Renal cortical epithelial cell (primary cell): ENCODE data around the gene BBS9. TPM values are rescaled to one million over a fixed set of nuclear protein-coding genes. Genes with fewer than 3 reads are reported as not detected.

Experiments
- DNase-seq: peaks from one replicate; pipeline ENCODE4 v3.0.0-alpha.2; 2011; ENCODE audit warnings: low read depth
- total RNA-seq: library from RNA; depleted of rRNA; stranded (reverse); fragments of >200 nt; gene quantifications from 2 replicates; pipeline ENCODE4 v1.2.3, GENCODE V29; 2014

Gene BBS9
- total RNA-seq, 1 donor from 2014 or later = 23.7 TPM

GRCh38 chr7:33127085-33127484 lies 2.3 kb upstream of the BBS9 start:
- no peak for DNase-seq

GRCh38 chr7:33128631-33128989 lies 754 bp upstream of the BBS9 start:
- no peak for DNase-seq

- DNase-seq = no peak
These were observed 416 bp downstream of the BBS9 start for GRCh38 chr7:33129806-33130153.

- DNase-seq = no peak
These were observed 820 bp downstream of the BBS9 start for GRCh38 chr7:33130184-33130583.

GRCh38 chr7:33137103-33137502 lies 7.7 kb downstream of the BBS9 start:
- no peak for DNase-seq

- no peak for DNase-seq
These were observed 13.2 kb downstream of the BBS9 start for GRCh38 chr7:33142585-33142984.

GRCh38 chr7:33143996-33144718 lies 14.8 kb downstream of the BBS9 start:
- peak; percentile 76 for DNase-seq

- DNase-seq = no peak
These were observed 15.8 kb downstream of the BBS9 start for GRCh38 chr7:33145156-33145555.

- DNase-seq = no peak
These were observed 22.7 kb downstream of the BBS9 start for GRCh38 chr7:33152087-33152486.

- DNase-seq = peak; percentile 89
These were observed 26.4 kb downstream of the BBS9 start for GRCh38 chr7:33155811-33156210.

GRCh38 chr7:33156441-33156840 lies 27.1 kb downstream of the BBS9 start:
- peak; percentile 43 for DNase-seq

- no peak for DNase-seq
These were observed 27.9 kb downstream of the BBS9 start for GRCh38 chr7:33157311-33157710.

- DNase-seq = no peak
These were observed 28.4 kb downstream of the BBS9 start for GRCh38 chr7:33157781-33158180.

- no peak for DNase-seq
These were observed 48.5 kb downstream of the BBS9 start for GRCh38 chr7:33177876-33178275.

GRCh38 chr7:33179519-33179918 lies 50.2 kb downstream of the BBS9 start:
- no peak for DNase-seq

- DNase-seq = no peak
These were observed 54.1 kb downstream of the BBS9 start for GRCh38 chr7:33183504-33183903.

GRCh38 chr7:33184828-33185227 lies 55.5 kb downstream of the BBS9 start:
- DNase-seq = no peak

GRCh38 chr7:33185786-33186185 lies 56.4 kb downstream of the BBS9 start:
- DNase-seq = peak; percentile 52

- DNase-seq = peak; percentile 50
These were observed 56.8 kb downstream of the BBS9 start for GRCh38 chr7:33186192-33186591.

- peak; percentile 31 for DNase-seq
These were observed 61.4 kb downstream of the BBS9 start for GRCh38 chr7:33190688-33191304.

GRCh38 chr7:33191340-33191739 lies 62.0 kb downstream of the BBS9 start:
- DNase-seq = peak; percentile 19

GRCh38 chr7:33192695-33193291 lies 63.4 kb downstream of the BBS9 start:
- DNase-seq = no peak

- DNase-seq = peak; percentile 53
These were observed 64.0 kb downstream of the BBS9 start for GRCh38 chr7:33193308-33193864.
